ENCODE measurements around the gene PARP6. TPM values are rescaled to one million over a fixed set of nuclear protein-coding genes. Genes with fewer than 3 reads are reported as not detected.

PARP6 gene
- total RNA-seq, 1 donor from 2014 or later = 72.4 TPM

GRCh38 chr15:72269739-72270138, 2.6 kb downstream of the PARP6 start:
- peaks cover 30% of the 10 kb centered on the region for H3K4me1 Mint-ChIP-seq (ENCODE audit: low read depth)
- no peak for DNase-seq (ENCODE audit: low spot score)
- no peak overlapping the region for H3K4me3 Mint-ChIP-seq (ENCODE audit: unreplicated experiment)
- no peak overlapping the region for H3K27ac Mint-ChIP-seq (ENCODE audit: unreplicated experiment)
- peaks cover 23% of the 10 kb centered on the region for H3K36me3 Mint-ChIP-seq (ENCODE audit: low read depth)
- H3K27me3 Mint-ChIP-seq (ENCODE audit: low read depth) = no peaks in the 10 kb centered on the region
- no peaks in the 10 kb centered on the region for H3K9me3 Mint-ChIP-seq (ENCODE audit: low read depth)
- no peak for TF ChIP-seq CTCF (IDR thresholded peaks at IDR 0.05)

GRCh38 chr15:72265031-72265430, 7.3 kb downstream of the PARP6 start:
- H3K27ac Mint-ChIP-seq (ENCODE audit: unreplicated experiment) = no peak overlapping the region
- H3K9me3 Mint-ChIP-seq (ENCODE audit: low read depth) = no peaks in the 10 kb centered on the region
- no peak for DNase-seq (ENCODE audit: low spot score)
- no peak overlapping the region for H3K4me3 Mint-ChIP-seq (ENCODE audit: unreplicated experiment)
- no peak for TF ChIP-seq CTCF (IDR thresholded peaks at IDR 0.05)
- H3K36me3 Mint-ChIP-seq (ENCODE audit: low read depth) = peaks cover 57% of the 10 kb centered on the region
- no peaks in the 10 kb centered on the region for H3K27me3 Mint-ChIP-seq (ENCODE audit: low read depth)
- H3K4me1 Mint-ChIP-seq (ENCODE audit: low read depth) = peaks cover 3% of the 10 kb centered on the region

GRCh38 chr15:72252663-72253299, 19.6 kb downstream of the PARP6 start:
- Mint-ChIP-seq H3K36me3 (ENCODE audit: low read depth) (peaks cover 57% of the 10 kb centered on the region), H3K27me3 (ENCODE audit: low read depth) (no peaks in the 10 kb centered on the region), H3K27ac (ENCODE audit: unreplicated experiment) (no peak overlapping the region), H3K9me3 (ENCODE audit: low read depth) (no peaks in the 10 kb centered on the region), H3K4me1 (ENCODE audit: low read depth) (no peaks in the 10 kb centered on the region), H3K4me3 (ENCODE audit: unreplicated experiment) (no peak overlapping the region)
- no peak for TF ChIP-seq CTCF (IDR thresholded peaks at IDR 0.05)
- DNase-seq (ENCODE audit: low spot score) = no peak

- H3K27ac Mint-ChIP-seq (ENCODE audit: unreplicated experiment) = no peak overlapping the region
- no peaks in the 10 kb centered on the region for H3K4me1 Mint-ChIP-seq (ENCODE audit: low read depth)
- no peak for TF ChIP-seq CTCF (IDR thresholded peaks at IDR 0.05)
- no peaks in the 10 kb centered on the region for H3K9me3 Mint-ChIP-seq (ENCODE audit: low read depth)
- peaks cover 47% of the 10 kb centered on the region for H3K36me3 Mint-ChIP-seq (ENCODE audit: low read depth)
- no peaks in the 10 kb centered on the region for H3K27me3 Mint-ChIP-seq (ENCODE audit: low read depth)
- no peak for DNase-seq (ENCODE audit: low spot score)
- H3K4me3 Mint-ChIP-seq (ENCODE audit: unreplicated experiment) = no peak overlapping the region
These were observed 23.1 kb downstream of the PARP6 start for GRCh38 chr15:72249142-72249810.

GRCh38 chr15:72248514-72248913, 23.8 kb downstream of the PARP6 start:
- no peak for TF ChIP-seq CTCF (IDR thresholded peaks at IDR 0.05)
- peaks cover 46% of the 10 kb centered on the region for H3K36me3 Mint-ChIP-seq (ENCODE audit: low read depth)

More at GRCh38 chr15:72248514-72248913, 23.8 kb downstream of the PARP6 start:
- Mint-ChIP-seq H3K4me3 (ENCODE audit: unreplicated experiment) (no peak overlapping the region), H3K27ac (ENCODE audit: unreplicated experiment) (no peak overlapping the region), H3K27me3 (ENCODE audit: low read depth) (no peaks in the 10 kb centered on the region), H3K4me1 (ENCODE audit: low read depth) (no peaks in the 10 kb centered on the region), H3K9me3 (ENCODE audit: low read depth) (no peaks in the 10 kb centered on the region)
- no peak for DNase-seq (ENCODE audit: low spot score)
